OCI-LY7 (cell line): Measurements from ENCODE around the gene CCDC92.

Source experiments
- CTCF ChIP-seq: fragments of 200-600 bp; sonication (generic); conservative IDR thresholded peaks from 2 replicates; pipeline ENCODE4 v1.5.1; 2014; ENCODE audit warnings: mild to moderate bottlenecking, antibody characterized with exemption, low read length, moderate library complexity, mixed read lengths
- EZH2phosphoT487 ChIP-seq: fragments of 200-600 bp; sonication (generic); IDR thresholded peaks from 2 replicates; pipeline ENCODE4 v1.6.1; 2018; ENCODE audit warnings: low read depth, borderline replicate concordance, mild to moderate bottlenecking, mixed run types, antibody characterized with exemption, low read length, moderate library complexity, mixed read lengths

DNA sequence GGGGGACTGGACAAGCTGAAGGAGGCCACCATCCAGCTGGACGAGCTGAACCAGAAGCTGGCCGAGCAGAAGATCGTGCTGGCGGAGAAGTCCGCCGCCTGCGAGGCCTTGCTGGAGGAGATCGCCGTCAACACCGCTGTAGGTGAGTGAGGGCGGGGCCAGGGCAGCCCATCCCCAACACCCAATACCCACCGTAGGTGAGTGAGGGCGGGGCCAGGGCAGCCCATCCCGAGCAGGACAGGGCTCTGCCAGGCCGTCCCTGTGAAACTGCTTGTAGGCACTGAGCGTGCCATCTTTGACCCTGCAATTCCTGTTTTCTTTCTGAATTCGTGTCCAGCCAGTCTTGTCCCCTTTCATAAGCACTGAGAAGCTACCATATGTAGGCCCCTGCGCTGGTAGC, 74.0 kb downstream of the CCDC92 start:
- TF ChIP-seq CTCF: no peak
- no peak for TF ChIP-seq EZH2phosphoT487
